NCI-H748 treated with DMSO at 0.1 percent for 48 hours (cell line): ENCODE measurements around the gene SFXN3.
"Not testable (repeated sequence)": the region's sequence is repeated elsewhere in the genome, so short reads cannot be mapped to it uniquely, and the experiment has no call there.

ENCODE experiments used
- DNase-seq: peaks from one replicate; lab custom pipeline; 2025; lab: John Stamatoyannopoulos, UW

Gene SFXN3

DNA sequence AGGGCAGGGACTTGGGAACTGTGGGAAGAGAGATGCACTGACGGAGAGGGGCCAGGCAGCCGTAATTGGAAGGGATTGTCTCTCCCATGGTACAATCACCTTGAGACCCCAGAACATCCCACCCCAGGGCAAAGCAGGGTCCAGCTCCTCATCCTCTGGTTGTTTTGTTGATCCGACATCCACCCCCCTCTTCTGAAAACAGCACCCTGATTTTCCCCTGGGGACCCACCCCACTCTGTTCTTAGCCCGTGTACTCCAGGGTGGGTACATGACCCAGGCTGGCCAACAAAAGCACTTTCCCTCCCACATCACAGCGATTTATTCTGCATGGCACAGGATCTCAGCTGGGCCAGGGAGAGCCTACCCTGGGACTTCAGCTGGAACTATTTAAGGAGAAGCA, 14.2 kb upstream of the SFXN3 start:
- no peak for DNase-seq

- DNase-seq: no peak
Measured at GRCh38 chr10:101018118-101018599, 12.9 kb upstream of the SFXN3 start.

- peak; percentile 44 for DNase-seq
Measured at GRCh38 chr10:101018600-101019439, 12.2 kb upstream of the SFXN3 start.

- no peak for DNase-seq
Measured at GRCh38 chr10:101019440-101019703, 11.7 kb upstream of the SFXN3 start.

- no peak for DNase-seq
Measured at GRCh38 chr10:101020427-101021075, 10.5 kb upstream of the SFXN3 start.

DNA sequence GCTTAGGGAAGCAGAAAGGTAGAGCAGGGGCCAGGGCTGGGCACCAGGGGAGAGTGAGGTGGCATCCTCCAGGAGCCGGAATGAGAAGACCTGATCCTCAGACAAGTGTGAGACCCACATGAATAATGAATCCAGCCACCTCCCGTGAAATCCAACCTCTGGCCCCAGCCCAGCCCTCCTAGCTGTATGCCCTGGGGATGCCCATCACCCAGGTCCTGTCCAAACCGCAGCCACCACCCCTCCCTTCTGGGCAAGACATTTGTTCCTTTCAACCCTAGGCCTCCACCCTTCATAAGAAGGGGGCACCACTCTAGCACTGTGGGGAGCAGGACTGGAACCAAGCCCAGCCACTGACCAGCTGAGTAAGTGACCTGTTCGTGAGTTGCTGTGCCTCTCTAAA, 9.8 kb upstream of the SFXN3 start:
- no peak for DNase-seq

GRCh38 chr10:101021692-101022251, 9.3 kb upstream of the SFXN3 start:
- no peak for DNase-seq

DNA sequence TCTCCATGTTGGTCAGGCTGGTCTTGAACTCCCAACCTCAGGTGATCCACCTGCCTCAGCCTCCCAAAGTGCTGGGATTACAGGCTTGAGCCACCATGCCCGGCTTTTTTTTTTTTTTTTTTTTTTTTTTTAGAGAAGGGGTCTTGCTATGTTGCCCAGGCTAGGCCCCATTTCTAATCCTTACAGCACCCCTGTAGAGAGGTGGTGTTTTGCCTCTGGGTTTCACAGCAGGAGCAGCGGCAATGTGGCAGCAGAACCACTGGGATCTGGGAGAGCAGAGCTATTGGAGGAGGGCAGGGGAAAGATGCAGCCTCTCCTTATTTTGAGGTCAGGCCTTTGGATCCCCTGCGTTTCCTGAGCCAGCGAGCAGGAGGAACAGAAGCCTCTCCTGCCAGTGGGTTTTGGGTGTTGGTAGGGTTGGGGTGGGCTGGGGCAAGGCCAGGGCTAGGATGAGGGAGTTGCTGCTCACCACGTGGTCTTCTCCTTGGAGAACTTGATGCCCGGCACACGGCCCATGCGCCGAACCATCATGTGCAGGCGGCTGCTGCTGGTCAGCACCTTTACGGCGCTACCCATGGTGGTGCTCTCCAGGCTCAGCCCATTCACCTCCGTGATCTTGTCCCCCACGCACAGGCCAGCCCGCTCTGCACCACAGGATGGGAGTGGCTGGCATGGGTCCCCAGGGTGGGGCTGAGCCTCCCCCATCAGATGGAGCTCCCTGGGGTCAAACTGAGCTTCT, 7.9 kb upstream of the SFXN3 start:
- DNase-seq: no peak

DNA sequence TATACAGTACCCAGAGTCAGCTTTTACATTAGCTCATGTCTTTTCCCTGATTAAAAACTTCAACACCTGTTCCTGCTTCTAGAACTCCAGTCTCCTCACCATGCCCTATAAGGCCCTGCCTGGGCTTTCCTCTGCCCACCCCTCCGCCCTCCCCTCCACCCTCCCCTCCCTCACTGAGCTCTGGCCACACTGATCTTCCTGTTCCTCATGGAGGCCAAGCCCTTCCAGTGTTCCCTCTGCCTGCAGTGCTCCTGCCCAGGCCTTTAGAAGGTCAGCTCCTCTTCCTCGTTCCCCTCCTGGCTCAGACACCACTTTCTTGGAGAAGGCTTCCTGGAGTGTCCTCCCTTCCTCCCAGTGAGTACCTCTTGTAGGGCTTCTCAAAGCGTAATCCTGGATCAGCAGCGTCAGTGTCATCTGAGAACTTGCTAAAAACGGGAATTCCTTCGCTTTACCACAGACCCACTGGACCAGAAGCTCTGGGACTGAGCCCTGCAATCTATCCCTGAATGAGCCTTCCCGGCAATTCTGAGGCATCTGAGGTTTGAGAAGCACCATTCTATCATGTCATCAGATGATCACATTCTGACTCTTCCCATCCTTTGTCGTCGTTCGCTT, 3.8 kb upstream of the SFXN3 start:
- DNase-seq: no peak

DNA sequence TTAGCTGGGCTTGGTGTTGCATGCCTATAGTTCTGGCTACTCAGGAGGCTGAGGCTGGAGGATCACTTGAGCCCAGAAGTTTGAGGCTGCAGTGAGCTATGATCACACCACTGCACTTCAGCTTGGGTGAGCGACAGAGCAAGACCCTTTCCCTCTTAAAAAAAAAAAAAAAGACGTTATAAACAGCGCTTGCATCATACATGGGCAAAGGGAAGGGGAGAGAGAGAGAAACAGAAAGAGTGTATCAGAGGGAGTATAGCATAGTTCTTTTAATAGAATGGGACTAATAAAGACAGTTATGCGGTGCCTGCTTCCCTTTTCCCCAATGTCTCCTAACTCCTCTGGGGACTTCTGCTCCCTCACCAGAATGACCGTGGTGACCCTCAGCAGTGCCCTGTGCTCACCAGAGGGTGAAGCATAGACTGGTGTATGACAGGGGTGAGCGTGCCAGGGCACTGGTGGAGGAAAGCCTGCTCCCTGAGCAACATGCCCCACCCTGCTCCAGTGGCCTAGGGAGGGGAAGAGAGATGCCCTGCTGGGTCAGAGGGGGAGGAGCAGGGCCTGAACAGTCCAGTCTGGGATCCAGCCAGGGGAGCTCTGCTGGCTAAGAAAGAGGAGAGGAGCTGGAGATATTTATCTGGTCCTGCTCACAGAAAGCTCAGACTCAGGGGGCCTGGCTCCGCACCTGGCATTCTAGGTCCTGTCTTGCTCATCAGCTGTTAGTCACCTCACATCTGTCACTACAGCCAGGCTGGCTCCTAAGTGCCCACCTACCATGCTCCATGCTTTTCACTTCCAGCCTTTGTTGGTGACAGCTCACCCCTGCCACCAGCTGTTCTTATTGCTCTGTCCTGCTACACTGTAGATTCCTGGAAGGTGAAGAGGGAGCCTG, 2.3 kb upstream of the SFXN3 start:
- DNase-seq: no peak

DNA sequence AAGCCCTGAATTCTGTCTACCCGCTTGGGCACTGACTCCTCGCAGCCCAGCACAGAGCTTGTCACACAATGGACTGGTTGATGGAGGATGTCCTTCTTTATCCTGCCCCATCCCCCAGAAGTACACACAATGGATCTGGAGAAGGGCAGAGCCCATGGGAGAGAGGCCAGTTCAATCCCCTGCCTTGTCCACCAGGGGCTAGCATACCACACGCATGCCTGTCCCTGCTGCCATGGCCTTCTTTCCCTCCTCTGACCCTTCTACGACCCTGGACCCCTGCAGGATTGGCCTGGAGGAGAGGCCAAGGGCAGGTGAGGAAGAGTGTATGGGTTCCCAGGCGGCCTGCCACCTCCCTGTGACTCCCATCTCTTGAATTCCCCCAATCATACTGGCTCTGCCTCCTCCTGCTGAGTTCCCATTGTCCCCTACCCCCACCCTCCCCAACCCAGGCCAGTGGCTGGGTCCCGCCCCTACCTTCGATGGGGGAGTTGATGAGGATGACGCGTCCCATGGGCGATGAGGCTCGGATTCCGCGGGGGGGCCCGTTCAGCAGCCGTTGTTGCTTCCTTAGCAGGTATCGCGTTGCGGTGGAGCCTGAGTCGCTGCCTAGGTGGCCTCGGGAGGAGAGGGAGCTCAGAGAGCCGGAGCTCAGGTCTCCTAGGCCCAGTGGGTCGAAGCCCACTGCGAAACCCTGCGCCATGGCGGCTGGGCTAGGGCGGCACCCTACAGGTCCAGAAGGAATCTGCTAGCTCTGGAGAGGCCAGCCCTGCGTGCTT, 1.3 kb upstream of the SFXN3 start:
- no peak for DNase-seq

DNA sequence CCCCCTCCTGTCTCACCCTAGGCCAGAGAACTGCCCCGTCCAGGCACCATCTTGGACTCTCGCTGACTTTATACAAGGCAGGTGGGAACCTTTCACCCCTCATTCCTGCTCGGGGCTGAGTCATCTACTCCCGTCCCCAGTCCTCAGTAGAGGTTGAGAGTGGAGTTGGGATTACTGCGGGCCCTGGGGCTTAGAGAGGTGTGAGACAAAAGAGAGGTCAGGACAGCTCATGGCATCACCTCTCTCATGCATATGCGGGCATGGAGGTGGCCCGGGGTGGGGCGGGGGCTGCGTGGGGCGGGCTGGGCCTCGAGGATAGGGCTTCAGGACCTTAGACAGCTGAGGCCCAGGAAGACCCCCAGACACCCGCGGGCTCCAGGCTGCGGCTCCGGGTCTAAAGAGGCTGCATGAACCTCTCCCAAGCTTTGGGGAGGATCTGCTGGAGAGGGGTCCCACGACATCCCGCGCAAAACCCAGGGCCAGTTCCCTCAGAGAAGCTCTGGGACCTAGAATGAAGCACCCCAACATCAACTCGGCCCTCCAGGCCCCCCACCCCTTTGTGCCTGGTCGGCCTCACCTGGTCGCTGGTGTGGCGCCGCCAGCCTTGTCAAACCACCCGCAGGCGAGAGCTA, 422 bp upstream of the SFXN3 start:
- no peak for DNase-seq

DNA sequence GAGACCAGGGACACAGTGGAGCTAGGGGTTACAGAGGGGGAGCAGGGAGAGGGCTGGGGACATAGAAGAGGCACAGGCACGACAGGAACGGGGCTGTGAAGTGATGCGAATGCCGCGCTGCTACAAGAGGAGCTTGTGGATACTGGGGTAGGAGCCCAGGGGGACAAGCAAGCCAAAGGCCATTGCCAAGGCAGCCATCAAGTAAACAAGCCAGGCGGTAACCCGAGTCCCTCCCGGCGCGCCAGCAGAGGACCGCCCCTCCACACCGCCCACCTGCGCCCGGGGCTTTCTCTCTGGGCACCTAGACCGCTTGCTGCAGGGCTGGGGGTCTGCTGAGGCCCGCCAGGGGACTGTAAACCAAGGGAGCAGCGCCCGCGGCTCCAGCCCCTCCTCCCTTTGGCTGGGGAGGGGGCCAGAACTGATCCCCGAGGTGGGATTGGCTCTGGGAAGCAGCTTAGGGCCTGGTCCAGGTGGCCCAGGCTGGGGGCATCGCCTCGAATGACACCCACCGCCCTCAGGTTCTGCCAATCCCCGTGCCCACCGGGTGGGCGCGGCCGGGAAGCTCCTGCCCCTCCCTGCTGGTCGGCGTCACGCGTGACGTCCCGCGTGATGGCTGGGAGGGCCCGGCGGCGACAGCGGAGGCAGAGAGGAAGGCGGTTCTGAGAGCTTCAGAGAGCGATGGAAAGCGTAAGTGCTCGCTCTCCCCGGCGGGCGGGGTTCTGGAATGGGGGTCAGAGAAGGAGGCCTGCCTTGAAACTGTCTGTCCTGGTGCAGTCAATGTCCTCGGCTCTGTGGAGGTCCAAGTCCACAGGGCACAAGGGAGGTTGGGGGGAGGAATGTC, 982 bp downstream of the SFXN3 start:
- DNase-seq: peak; percentile 15

GRCh38 chr10:101032637-101033224, 1.7 kb downstream of the SFXN3 start:
- DNase-seq: no peak

- DNase-seq: no peak
Measured at GRCh38 chr10:101033276-101033675, 2.2 kb downstream of the SFXN3 start.

GRCh38 chr10:101034404-101034803, 3.4 kb downstream of the SFXN3 start:
- DNase-seq: not testable (repeated sequence)

- no peak for DNase-seq
Measured at GRCh38 chr10:101035314-101035713, 4.3 kb downstream of the SFXN3 start.

DNA sequence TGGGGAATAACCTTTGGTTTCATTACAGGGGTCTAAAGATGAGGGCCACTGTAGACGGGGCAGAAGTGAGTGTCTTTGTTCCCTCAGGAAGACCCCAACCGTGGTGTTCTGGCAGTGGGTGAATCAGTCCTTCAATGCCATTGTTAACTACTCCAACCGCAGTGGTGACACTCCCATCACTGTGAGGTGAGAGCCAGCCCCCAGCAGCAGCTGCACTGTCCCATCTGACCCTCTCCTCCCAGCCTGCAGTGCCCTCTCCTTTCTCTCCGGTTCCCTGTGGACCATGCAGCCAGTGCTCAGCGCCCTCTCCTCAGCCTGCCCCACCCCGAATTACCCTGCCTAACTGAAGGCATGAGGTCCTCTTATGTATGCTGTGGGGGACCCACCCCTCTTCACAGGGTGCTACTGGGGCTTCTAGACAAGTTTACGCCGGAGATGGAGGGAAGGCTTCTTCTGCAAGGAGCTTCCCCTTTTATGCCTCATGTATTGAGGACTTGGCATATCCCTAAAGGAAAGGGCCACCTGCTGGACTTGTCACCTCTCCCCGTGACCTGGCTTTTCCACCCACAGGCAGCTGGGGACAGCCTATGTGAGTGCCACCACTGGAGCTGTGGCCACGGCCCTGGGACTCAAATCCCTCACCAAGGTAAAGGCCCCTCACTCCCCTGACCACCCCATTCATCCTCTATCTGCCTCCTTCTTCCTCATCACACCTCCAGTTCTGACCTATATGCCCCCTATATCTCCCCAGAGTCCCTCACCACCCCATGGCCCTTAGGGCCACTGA, 5.1 kb downstream of the SFXN3 start:
- DNase-seq: no peak
